Activated CD4-positive, alpha-beta memory T cell treated with anti-CD3 and anti-CD28 coated beads, Interleukin-2, amount 10 ng/mL, durations not matched to agents 7 days and 5 days (primary cell): ENCODE measurements around the gene PTCH2. TPM values are rescaled to one million over a fixed set of nuclear protein-coding genes. Genes with fewer than 3 reads are reported as not detected.
A peak's percentile ranks its signal among the peaks of the same experiment; 100 is the strongest.

Source experiments
- CTCF ChIA-PET: fragments of 350-600 bp; sonication (Branson Sonifier 250); formaldehyde crosslinking; loops from one replicate; lab custom pipeline; 2021; ENCODE audit warnings: antibody characterized with exemption, inconsistent platforms; lab: Charles Lee
- POLR2A ChIA-PET: fragments of 350-600 bp; sonication (Branson Sonifier 250); formaldehyde crosslinking; loops from one replicate; lab custom pipeline; 2021; ENCODE audit warnings: antibody characterized with exemption; lab: Charles Lee
- DNase-seq: peaks from one replicate; pipeline ENCODE4 v3.0.0-alpha.2; 2020
- H3K27ac Mint-ChIP-seq: one replicate; pipeline ENCODE4 v1.8.0; 2021; ENCODE audit warnings: mild to moderate bottlenecking, mixed read lengths
- H3K27me3 Mint-ChIP-seq: one replicate; pipeline ENCODE4 v1.8.0; 2021; ENCODE audit warnings: mixed read lengths
- H3K36me3 Mint-ChIP-seq: one replicate; pipeline ENCODE4 v1.8.0; 2021; ENCODE audit warnings: low read depth, mixed read lengths
- H3K4me1 Mint-ChIP-seq: one replicate; pipeline ENCODE4 v1.8.0; 2021; ENCODE audit warnings: mixed read lengths
- H3K4me3 Mint-ChIP-seq: one replicate; pipeline ENCODE4 v1.8.0; 2021; ENCODE audit warnings: mild to moderate bottlenecking, mixed read lengths
- H3K9me3 Mint-ChIP-seq: one replicate; pipeline ENCODE4 v1.8.0; 2021; ENCODE audit warnings: mixed read lengths
- total RNA-seq, 2 experiments: library from RNA; stranded (reverse); gene quantifications; one replicate each; pipeline ENCODE4 v1.2.3, GENCODE V29; 2021

PTCH2 gene
- total RNA-seq, 2 experiments from 2014 or later: 0.58 to 1.0 TPM

GRCh38 chr1:44788120-44788860 lies 54.8 kb downstream of the PTCH2 start, which contains the start of gene BEST4:
Gene BEST4, minus strand, starts transcription at chr1:44788170. Its CDS starts 465 bp downstream, at chr1:44787705.
- POLR2A ChIA-PET: interaction anchor here (0.9 to 17.1 kb wide), 8 partner anchors 9 to 223 kb away, joined by 3 to 454 read pairs (median 23); partner anchors contain the start of genes BTBD19, DYNLT4, HECTD3 and PLK3
- Mint-ChIP-seq H3K36me3 (peaks cover under 1% of the 10 kb centered on the region), H3K9me3 (no peaks in the 10 kb centered on the region), H3K4me3 (no peak within 1 kb of the TSS), H3K27ac (no peak within 1 kb of the TSS), H3K4me1 (peaks cover 28% of the 10 kb centered on the region), H3K27me3 (no peaks in the 10 kb centered on the region)
- CTCF ChIA-PET: interaction anchor here (0.7 to 2.4 kb wide), 5 partner anchors 8 to 57 kb away, joined by 3 to 13 read pairs (median 6); partner anchors contain the start of genes PLK3 and RNU5D-1
- no peak for DNase-seq

DNA sequence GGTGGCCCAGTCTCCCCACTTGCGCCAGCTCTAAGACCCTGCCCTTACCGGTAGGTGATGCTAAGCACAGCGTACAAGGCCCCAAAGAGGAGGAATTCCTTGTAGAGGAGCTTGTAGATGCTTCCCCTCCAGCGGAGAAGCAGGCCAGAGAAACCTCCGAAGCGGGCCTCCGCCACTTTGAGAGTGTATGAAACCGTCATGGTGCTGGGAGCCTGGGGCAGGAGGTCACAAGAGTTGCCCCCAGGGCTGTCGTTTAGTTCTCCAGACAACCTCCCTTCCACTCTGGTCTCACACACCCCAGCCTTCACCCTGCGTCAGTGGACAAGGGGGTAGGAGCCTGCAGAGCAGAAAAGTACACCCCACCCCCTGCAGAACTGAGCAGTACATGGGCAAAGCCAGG lies 55.5 kb downstream of the PTCH2 start:
- ChIA-PET CTCF (interaction anchor here (0.6 to 3.3 kb wide), 12 partner anchors 11 to 899 kb away, joined by 3 to 18 read pairs (median 3); partner anchors contain the start of genes BTBD19, GPBP1L1, PLK3 and RNU5D-1), POLR2A (interaction anchor here (1.3 to 17.1 kb wide), 7 partner anchors 11 to 223 kb away, joined by 3 to 454 read pairs (median 30); partner anchors contain the start of genes BTBD19, DYNLT4, HECTD3 and RNU5D-1)
- peaks cover 5% of the 10 kb centered on the region for H3K36me3 Mint-ChIP-seq
- no peak overlapping the region for H3K4me3 Mint-ChIP-seq
- H3K9me3 Mint-ChIP-seq: no peaks in the 10 kb centered on the region
- H3K27me3 Mint-ChIP-seq: no peaks in the 10 kb centered on the region
- DNase-seq: no peak
- H3K27ac Mint-ChIP-seq: no peak overlapping the region
- peaks cover 33% of the 10 kb centered on the region for H3K4me1 Mint-ChIP-seq

DNA sequence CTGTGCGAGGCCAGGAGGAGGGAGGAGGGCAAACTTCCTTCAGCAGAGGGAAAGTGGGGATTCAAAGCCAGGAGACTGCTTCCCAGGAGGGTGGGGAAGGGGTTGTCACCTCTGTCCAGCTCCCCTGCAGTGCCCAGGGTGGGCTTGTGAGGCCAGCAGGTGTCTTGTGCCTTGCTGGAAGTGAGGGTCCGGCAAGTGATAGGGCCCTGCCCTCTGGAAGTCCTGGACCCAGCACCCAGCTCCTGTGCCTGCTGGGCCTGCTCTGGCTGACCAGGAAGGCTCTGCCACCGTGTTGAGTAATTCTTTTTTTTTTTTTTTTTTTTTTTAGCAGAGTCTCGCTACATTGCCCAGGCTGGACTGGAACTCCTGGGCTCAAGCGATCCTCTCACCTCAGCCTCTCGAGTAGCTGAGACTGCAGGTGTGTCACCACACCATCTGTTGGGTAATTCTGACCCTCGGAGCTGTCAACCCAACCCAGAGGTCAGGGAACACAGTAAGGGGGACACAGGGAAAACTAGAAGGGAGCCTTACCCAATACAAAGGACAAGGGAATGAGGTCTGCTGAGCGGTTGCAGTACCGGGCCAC lies 56.1 kb downstream of the PTCH2 start:
- Mint-ChIP-seq H3K4me3 (peak overlapping the region; percentile 59), H3K27me3 (no peaks in the 10 kb centered on the region), H3K9me3 (no peaks in the 10 kb centered on the region), H3K4me1 (peaks cover 33% of the 10 kb centered on the region), H3K36me3 (peaks cover 9% of the 10 kb centered on the region), H3K27ac (no peak overlapping the region)
- DNase-seq: no peak
- POLR2A ChIA-PET: interaction anchor here (0.8 to 17.1 kb wide), 10 partner anchors 11 to 224 kb away, joined by 3 to 454 read pairs (median 10); partner anchors contain the start of genes BTBD19, DYNLT4, HECTD3 and PLK3
- CTCF ChIA-PET: interaction anchor here (0.6 to 3.3 kb wide), 9 partner anchors 12 to 900 kb away, joined by 3 to 18 read pairs (median 3); partner anchors contain the start of genes BTBD19, GPBP1L1 and PLK3

DNA sequence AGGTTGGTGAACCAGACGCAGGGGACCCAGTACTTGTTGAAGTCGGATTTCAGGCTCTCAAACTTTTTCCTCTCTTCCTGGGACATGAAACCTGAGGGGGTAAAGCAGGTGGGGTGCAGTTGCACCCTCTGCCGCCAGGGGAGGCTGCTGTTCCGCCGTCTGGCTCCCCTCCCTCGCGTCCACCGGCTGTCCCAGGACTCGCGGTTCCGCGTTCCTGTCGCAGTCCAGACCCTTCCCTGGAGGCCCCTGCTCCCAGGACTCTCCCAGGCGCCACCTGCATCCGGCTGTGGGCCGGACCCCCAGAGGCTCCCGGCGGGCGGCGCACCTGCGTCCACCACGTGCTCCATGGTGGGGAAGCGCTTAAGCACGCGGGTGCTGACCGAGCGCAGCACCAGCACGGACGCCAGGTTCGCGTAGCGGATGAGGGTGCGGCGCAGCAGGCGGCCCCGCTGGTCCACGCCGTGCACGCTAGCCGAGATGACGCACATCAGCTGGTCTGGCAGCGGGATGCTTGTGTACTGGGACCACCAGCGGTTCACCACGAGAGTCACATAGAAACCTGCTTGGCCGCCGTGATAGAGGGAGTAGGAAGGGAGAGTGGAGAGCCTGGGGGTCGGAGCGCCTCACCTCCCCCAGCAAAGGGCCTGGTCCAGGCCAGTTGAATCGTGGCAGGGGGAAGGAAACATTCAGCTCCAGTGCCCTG lies 56.8 kb downstream of the PTCH2 start:
- H3K9me3 Mint-ChIP-seq: no peaks in the 10 kb centered on the region
- ChIA-PET CTCF (interaction anchor here (1.0 to 3.3 kb wide), 15 partner anchors 11 to 517 kb away, joined by 3 to 18 read pairs (median 6); partner anchors contain the start of genes BTBD19, HECTD3, PLK3 and RPS8), POLR2A (interaction anchor here (0.8 to 17.1 kb wide), 13 partner anchors 10 to 225 kb away, joined by 3 to 454 read pairs (median 9); partner anchors contain the start of genes BTBD19, DYNLT4, HECTD3 and PLK3)
- no peak overlapping the region for H3K27ac Mint-ChIP-seq
- peaks cover 15% of the 10 kb centered on the region for H3K36me3 Mint-ChIP-seq
- no peaks in the 10 kb centered on the region for H3K27me3 Mint-ChIP-seq
- H3K4me3 Mint-ChIP-seq: peak overlapping the region; percentile 59
- DNase-seq: peak; percentile 78
- H3K4me1 Mint-ChIP-seq: peaks cover 36% of the 10 kb centered on the region

- no peaks in the 10 kb centered on the region for H3K9me3 Mint-ChIP-seq
- peaks cover 22% of the 10 kb centered on the region for H3K36me3 Mint-ChIP-seq
- CTCF ChIA-PET: interaction anchor here (0.5 to 3.3 kb wide), 17 partner anchors 7 to 517 kb away, joined by 3 to 18 read pairs (median 8); partner anchors contain the start of genes BTBD19, HECTD3, PLK3 and RNU5D-1
- no peak for DNase-seq
- POLR2A ChIA-PET: interaction anchor here (1.2 to 17.1 kb wide), 11 partner anchors 9 to 226 kb away, joined by 3 to 454 read pairs (median 8); partner anchors contain the start of genes BTBD19, DYNLT4, EIF2B3 and HECTD3
- H3K4me3 Mint-ChIP-seq: peak overlapping the region; percentile 67
- peak overlapping the region; percentile 65 for H3K27ac Mint-ChIP-seq
- H3K27me3 Mint-ChIP-seq: no peaks in the 10 kb centered on the region
- H3K4me1 Mint-ChIP-seq: peaks cover 38% of the 10 kb centered on the region
Observed at GRCh38 chr1:44785501-44786137, 57.4 kb downstream of the PTCH2 start.

DNA sequence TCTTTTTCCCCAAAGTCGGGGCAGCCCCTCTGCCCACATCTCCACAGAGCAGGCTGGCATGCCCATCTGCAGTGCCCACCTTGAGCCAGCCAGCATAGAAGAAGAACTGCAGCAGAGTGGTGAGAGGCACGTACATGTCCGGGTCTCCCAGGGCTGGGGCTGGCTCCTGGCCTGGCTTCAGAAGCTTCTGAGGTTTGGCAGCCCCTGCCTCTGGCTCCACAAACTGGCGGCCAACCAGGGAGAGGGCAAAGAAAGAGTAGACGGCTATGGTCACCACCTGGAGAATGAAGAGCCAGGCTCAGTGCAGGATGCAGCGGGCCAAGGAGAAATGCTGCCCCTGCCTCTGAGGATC lies 58.0 kb downstream of the PTCH2 start:
- H3K36me3 Mint-ChIP-seq: peaks cover 28% of the 10 kb centered on the region
- H3K9me3 Mint-ChIP-seq: no peaks in the 10 kb centered on the region
- CTCF ChIA-PET: interaction anchor here (0.7 to 3.3 kb wide), 17 partner anchors 8 to 518 kb away, joined by 3 to 18 read pairs (median 8); partner anchors contain the start of genes BTBD19, EIF2B3, HECTD3 and PLK3
- H3K4me1 Mint-ChIP-seq: peaks cover 44% of the 10 kb centered on the region
- peak overlapping the region; percentile 65 for H3K27ac Mint-ChIP-seq
- H3K4me3 Mint-ChIP-seq: peak overlapping the region; percentile 67
- POLR2A ChIA-PET: interaction anchor here (0.6 to 17.1 kb wide), 13 partner anchors 8 to 202 kb away, joined by 3 to 454 read pairs (median 7); partner anchors contain the start of genes BTBD19, DYNLT4, EIF2B3 and PLK3
- DNase-seq: no peak
- no peaks in the 10 kb centered on the region for H3K27me3 Mint-ChIP-seq

- POLR2A ChIA-PET: interaction anchor here (0.6 to 17.1 kb wide), 20 partner anchors 8 to 556 kb away, joined by 3 to 454 read pairs (median 5); partner anchors contain the start of genes BTBD19, DYNLT4, EIF2B3 and HECTD3
- H3K4me1 Mint-ChIP-seq: peaks cover 46% of the 10 kb centered on the region
- DNase-seq: peak; percentile 45
- peaks cover 32% of the 10 kb centered on the region for H3K36me3 Mint-ChIP-seq
- H3K9me3 Mint-ChIP-seq: no peaks in the 10 kb centered on the region
- CTCF ChIA-PET: interaction anchor here (0.6 to 3.3 kb wide), 14 partner anchors 9 to 519 kb away, joined by 3 to 18 read pairs (median 11); partner anchors contain the start of genes BTBD19, EIF2B3, HECTD3 and PLK3
- H3K27me3 Mint-ChIP-seq: no peaks in the 10 kb centered on the region
- peak overlapping the region; percentile 65 for H3K27ac Mint-ChIP-seq
- H3K4me3 Mint-ChIP-seq: peak overlapping the region; percentile 67
Observed at GRCh38 chr1:44784094-44785028, 58.7 kb downstream of the PTCH2 start.

DNA sequence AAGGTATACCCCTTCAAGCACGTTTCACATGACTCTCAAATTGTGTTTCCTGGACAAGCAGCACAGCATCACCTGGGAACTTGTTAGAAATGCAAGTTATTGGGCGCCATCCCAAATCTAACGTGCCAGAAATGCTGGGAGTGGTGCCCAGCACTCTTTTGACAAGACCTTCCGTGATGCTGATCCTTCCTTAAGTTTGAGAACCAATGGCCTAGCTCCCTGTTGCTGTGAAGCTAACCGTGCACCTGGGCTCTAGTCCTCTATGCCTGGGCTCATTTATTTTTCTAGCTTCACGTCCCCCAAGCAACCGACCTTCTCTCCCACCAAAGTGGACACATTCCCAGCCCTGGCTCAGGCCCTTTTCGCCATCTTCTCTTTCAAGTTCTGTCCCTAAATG lies 59.4 kb downstream of the PTCH2 start:
- Mint-ChIP-seq H3K36me3 (peaks cover 38% of the 10 kb centered on the region), H3K27me3 (no peaks in the 10 kb centered on the region), H3K9me3 (no peaks in the 10 kb centered on the region), H3K27ac (peak overlapping the region; percentile 61), H3K4me1 (peaks cover 51% of the 10 kb centered on the region), H3K4me3 (peak overlapping the region; percentile 59)
- CTCF ChIA-PET: interaction anchor here (1.9 to 2.8 kb wide), 6 partner anchors 9 to 519 kb away, joined by 6 to 13 read pairs (median 11); partner anchors contain the start of genes PLK3 and RNU5D-1
- POLR2A ChIA-PET: interaction anchor here (1.1 to 17.1 kb wide), 12 partner anchors 7 to 557 kb away, joined by 3 to 454 read pairs (median 6); partner anchors contain the start of genes BTBD19, DYNLT4, HECTD3 and MUTYH
- no peak for DNase-seq

DNA sequence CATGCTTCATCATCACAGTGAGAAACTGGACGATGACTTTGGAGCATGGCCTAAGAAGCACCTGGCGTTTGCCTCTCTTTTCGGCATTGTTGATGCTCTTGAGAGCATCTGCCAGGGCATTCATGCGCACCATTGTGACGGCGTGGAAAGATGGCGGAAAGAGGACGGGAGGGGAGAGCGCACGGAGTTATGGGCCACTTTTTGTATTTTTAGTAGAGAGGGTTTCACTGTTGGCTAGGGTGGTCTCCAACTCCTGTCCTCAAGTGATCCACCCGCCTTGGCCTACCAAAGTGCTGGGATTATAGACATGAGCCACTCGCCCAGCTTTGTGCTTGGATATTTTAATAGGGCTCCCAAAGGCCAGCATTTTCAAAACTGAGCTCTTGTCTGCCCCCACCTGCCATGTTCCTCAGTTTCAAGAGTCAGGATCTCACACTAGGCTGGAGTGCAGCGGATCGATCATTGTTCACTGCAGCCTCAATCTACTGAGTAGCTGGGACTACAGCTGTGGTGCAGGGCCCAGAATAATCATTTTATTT lies 62.4 kb downstream of the PTCH2 start:
- CTCF ChIA-PET: interaction anchor here (0.8 to 1.4 kb wide), 3 partner anchors 9 to 50 kb away, joined by 3 to 9 read pairs (median 3); partner anchors contain the start of genes PLK3 and RNU5D-1
- DNase-seq: no peak
- no peak overlapping the region for H3K4me3 Mint-ChIP-seq
- peaks cover 58% of the 10 kb centered on the region for H3K4me1 Mint-ChIP-seq
- no peaks in the 10 kb centered on the region for H3K27me3 Mint-ChIP-seq
- POLR2A ChIA-PET: interaction anchor here (0.9 to 17.1 kb wide), 4 partner anchors 28 to 53 kb away, joined by 3 to 454 read pairs (median 106); partner anchors contain the start of genes BTBD19 and RNU5D-1
- H3K27ac Mint-ChIP-seq: peak overlapping the region; percentile 10
- no peaks in the 10 kb centered on the region for H3K9me3 Mint-ChIP-seq
- H3K36me3 Mint-ChIP-seq: peaks cover 68% of the 10 kb centered on the region
